MM.1S (cell line): ENCODE data around the gene SOBP.

ENCODE experiments used
- DNase-seq: peaks from one replicate; pipeline ENCODE4 v3.0.0-alpha.2; 2015
- H2AFZ ChIP-seq: fragments of 300-600 bp; sonication (generic); 2 replicates; pipeline ENCODE4 v1.6.0; 2016; ENCODE audit warnings: antibody characterized with exemption, low read length
- H3F3A ChIP-seq: fragments of 300-600 bp; sonication (generic); 2 replicates; pipeline ENCODE4 v1.6.1; 2016; ENCODE audit warnings: mild to moderate bottlenecking, antibody characterized with exemption, low read length, moderate library complexity, mixed read lengths; ENCODE audit not compliant: insufficient read depth
- H3K27ac ChIP-seq: fragments of 300-600 bp; sonication (generic); 2 replicates; pipeline ENCODE4 v1.5.1; 2016; ENCODE audit warnings: mild to moderate bottlenecking, low read length
- H3K27me3 ChIP-seq: fragments of 300-600 bp; sonication (generic); replicated peaks from 2 replicates; pipeline ENCODE4 v1.6.0; 2016; ENCODE audit warnings: low read length; ENCODE audit not compliant: insufficient read depth
- H3K36me3 ChIP-seq: fragments of 300-600 bp; sonication (generic); replicated peaks from 2 replicates; pipeline ENCODE4 v1.6.1; 2016; ENCODE audit warnings: mild to moderate bottlenecking, low read length, mixed read lengths; ENCODE audit not compliant: insufficient read depth
- H3K4me1 ChIP-seq: fragments of 300-600 bp; sonication (generic); 2 replicates; pipeline ENCODE4 v1.6.1; 2016; ENCODE audit warnings: low read length, mixed read lengths
- H3K4me2 ChIP-seq: fragments of 300-600 bp; sonication (generic); 2 replicates; pipeline ENCODE4 v1.6.0; 2016; ENCODE audit warnings: low read depth, low read length
- H3K4me3 ChIP-seq: fragments of 300-600 bp; sonication (generic); 2 replicates; pipeline ENCODE4 v1.5.1; 2016; ENCODE audit warnings: low read length, mixed read lengths
- H3K79me2 ChIP-seq: fragments of 300-600 bp; sonication (generic); 2 replicates; pipeline ENCODE4 v1.6.1; 2016; ENCODE audit warnings: mixed run types, low read length, mixed read lengths
- H3K9ac ChIP-seq: fragments of 300-600 bp; sonication (generic); 2 replicates; pipeline ENCODE4 v1.6.1; 2016; ENCODE audit warnings: low read length, mixed read lengths
- H3K9me2 ChIP-seq: fragments of 300-600 bp; sonication (generic); replicated peaks from 2 replicates; pipeline ENCODE4 v1.6.1; 2016; ENCODE audit warnings: mild to moderate bottlenecking, low read length, mixed read lengths; ENCODE audit not compliant: insufficient read depth
- H3K9me3 ChIP-seq: fragments of 300-600 bp; sonication (generic); replicated peaks from 2 replicates; pipeline ENCODE4 v1.6.1; 2016; ENCODE audit warnings: mild to moderate bottlenecking, low read length, mixed read lengths; ENCODE audit not compliant: insufficient read depth
- H4K20me1 ChIP-seq: fragments of 300-600 bp; sonication (generic); 2 replicates; pipeline ENCODE4 v1.6.1; 2016; ENCODE audit warnings: mild to moderate bottlenecking, low read length, moderate library complexity, mixed read lengths; ENCODE audit not compliant: insufficient read depth
- EZH2 ChIP-seq: fragments of 300-600 bp; sonication (generic); optimal IDR thresholded peaks from 2 replicates; pipeline ENCODE3; 2017; ENCODE audit warnings: low read depth, mild to moderate bottlenecking, antibody characterized with exemption, low read length, mixed read lengths
- EZH2phosphoT487 ChIP-seq: fragments of 300-600 bp; sonication (generic); IDR thresholded peaks from 2 replicates; pipeline ENCODE4 v1.6.1; 2018; ENCODE audit warnings: antibody characterized with exemption, low read length
- TF ChIP-seq, protein P1 (sequence below): fragments of 300-600 bp; sonication (generic); IDR thresholded peaks from 2 replicates; pipeline ENCODE4 v1.5.1; 2016; ENCODE audit warnings: antibody characterized with exemption, low read length, mixed read lengths

The SOBP gene

DNA sequence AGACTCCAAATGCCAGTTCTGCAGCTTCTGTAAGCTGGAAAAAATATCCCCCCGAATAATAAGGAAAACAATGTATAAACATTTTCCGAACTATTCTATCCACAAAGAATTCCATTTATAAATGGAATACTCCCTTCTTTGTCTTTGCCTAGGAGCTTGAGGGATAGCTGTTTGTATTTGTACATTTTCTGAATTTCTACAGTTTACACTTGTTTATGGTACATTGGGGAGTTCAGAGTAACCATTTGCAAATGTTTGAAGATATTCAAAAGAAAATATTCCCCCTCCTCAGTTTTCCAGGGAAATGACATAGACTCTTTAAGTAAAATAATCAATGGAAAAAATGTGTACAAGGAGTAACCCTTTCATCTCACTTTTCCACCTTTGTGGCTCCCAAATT, 149.6 kb downstream of the SOBP start:
- H3K36me3 ChIP-seq = no peaks in the 10 kb centered on the region
- no peaks in the 10 kb centered on the region for H4K20me1 ChIP-seq
- H2AFZ ChIP-seq = no peak overlapping the region
- 0 out of 2 replicates have a peak, but pooled peaks cover 5% of the 10 kb centered on the region for H3K4me1 ChIP-seq
- no peaks in the 10 kb centered on the region for H3K27me3 ChIP-seq
- H3K27ac ChIP-seq = no peak overlapping the region
- TF ChIP-seq EZH2 (no peak), EZH2phosphoT487 (no peak)
- TF ChIP-seq, protein P1, sequence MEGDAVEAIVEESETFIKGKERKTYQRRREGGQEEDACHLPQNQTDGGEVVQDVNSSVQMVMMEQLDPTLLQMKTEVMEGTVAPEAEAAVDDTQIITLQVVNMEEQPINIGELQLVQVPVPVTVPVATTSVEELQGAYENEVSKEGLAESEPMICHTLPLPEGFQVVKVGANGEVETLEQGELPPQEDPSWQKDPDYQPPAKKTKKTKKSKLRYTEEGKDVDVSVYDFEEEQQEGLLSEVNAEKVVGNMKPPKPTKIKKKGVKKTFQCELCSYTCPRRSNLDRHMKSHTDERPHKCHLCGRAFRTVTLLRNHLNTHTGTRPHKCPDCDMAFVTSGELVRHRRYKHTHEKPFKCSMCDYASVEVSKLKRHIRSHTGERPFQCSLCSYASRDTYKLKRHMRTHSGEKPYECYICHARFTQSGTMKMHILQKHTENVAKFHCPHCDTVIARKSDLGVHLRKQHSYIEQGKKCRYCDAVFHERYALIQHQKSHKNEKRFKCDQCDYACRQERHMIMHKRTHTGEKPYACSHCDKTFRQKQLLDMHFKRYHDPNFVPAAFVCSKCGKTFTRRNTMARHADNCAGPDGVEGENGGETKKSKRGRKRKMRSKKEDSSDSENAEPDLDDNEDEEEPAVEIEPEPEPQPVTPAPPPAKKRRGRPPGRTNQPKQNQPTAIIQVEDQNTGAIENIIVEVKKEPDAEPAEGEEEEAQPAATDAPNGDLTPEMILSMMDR = no peak
- H3K79me2 ChIP-seq = no peaks in the 10 kb centered on the region
- no peaks in the 10 kb centered on the region for H3K9me3 ChIP-seq
- H3K9me2 ChIP-seq = no peaks in the 10 kb centered on the region
- H3F3A ChIP-seq = no peaks in the 10 kb centered on the region
- no peak overlapping the region for H3K4me3 ChIP-seq
- H3K9ac ChIP-seq = no peak overlapping the region
- no peak for DNase-seq
- H3K4me2 ChIP-seq = no peak overlapping the region

DNA sequence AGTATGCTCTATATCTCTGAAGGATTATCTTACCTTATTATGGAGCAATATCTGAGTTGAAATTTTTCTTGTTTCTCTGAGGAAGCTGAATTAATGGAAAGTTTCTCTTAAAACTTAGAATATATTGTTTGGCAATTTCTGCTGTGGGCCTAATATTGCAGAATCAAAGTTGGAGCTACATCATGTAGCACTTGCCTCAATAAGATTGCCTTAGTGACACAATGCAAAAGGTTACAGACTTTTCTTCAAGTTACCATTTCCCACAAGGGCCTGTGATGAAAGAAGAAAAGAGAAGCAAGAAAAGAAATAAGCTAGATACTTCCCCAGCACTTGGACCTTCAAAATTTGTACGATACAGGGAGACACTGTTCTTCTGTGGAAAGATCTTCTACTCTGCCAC, 151.2 kb downstream of the SOBP start:
- H3K79me2 ChIP-seq = no peaks in the 10 kb centered on the region
- TF ChIP-seq, protein P1 = no peak
- no peaks in the 10 kb centered on the region for H3K9me3 ChIP-seq
- DNase-seq = no peak
- no peak overlapping the region for H3K9ac ChIP-seq
- H3K27me3 ChIP-seq = no peaks in the 10 kb centered on the region
- no peak overlapping the region for H3K27ac ChIP-seq
- H3K9me2 ChIP-seq = no peaks in the 10 kb centered on the region
- H3K36me3 ChIP-seq = no peaks in the 10 kb centered on the region
- H4K20me1 ChIP-seq = no peaks in the 10 kb centered on the region
- H2AFZ ChIP-seq = no peak overlapping the region
- no peak overlapping the region for H3K4me2 ChIP-seq
- H3K4me3 ChIP-seq = no peak overlapping the region
- H3K4me1 ChIP-seq = 0 out of 2 replicates have a peak, but pooled peaks cover 5% of the 10 kb centered on the region
- H3F3A ChIP-seq = no peaks in the 10 kb centered on the region

DNA sequence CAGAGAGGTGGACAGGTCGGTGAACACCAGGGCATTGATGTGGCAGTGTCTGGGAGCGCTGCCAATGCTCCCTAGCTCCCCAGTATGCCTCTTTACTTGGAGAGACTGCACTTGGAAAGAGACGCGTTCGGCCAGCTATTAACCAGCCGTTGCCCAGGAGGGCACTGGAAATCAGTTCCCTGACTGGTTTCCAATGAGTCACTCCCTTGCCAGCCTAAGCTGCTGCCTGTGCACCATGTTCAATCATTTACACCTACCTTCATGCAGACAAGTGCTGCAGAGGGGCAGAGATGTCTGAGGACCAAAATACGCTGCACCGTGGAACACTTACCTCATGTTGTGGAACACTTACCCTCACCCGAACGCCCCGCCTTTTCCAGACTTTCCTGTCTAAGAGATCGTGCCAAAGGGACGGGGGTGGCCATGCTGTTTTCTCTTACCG, 151.6 kb downstream of the SOBP start:
- Histone ChIP-seq H3K4me2 (no peak overlapping the region), H2AFZ (no peak overlapping the region), H3K4me3 (no peak overlapping the region), H3K9ac (no peak overlapping the region), H3K9me3 (no peaks in the 10 kb centered on the region), H3K9me2 (no peaks in the 10 kb centered on the region), H3K36me3 (no peaks in the 10 kb centered on the region), H3K27me3 (no peaks in the 10 kb centered on the region), H3K27ac (no peak overlapping the region), H4K20me1 (no peaks in the 10 kb centered on the region), H3F3A (no peaks in the 10 kb centered on the region), H3K79me2 (no peaks in the 10 kb centered on the region), H3K4me1 (0 out of 2 replicates have a peak, but pooled peaks cover 5% of the 10 kb centered on the region)
- TF ChIP-seq EZH2 (no peak), EZH2phosphoT487 (no peak)
- TF ChIP-seq, protein P1 = no peak
- no peak for DNase-seq
